ENCODE results near the gene AKR1B15.
A peak's percentile ranks its signal among the peaks of the same experiment; 100 is the strongest.

Gene AKR1B15

GRCh38 chr7:134619627-134620331 lies 70.9 kb downstream of the AKR1B15 start:
- DNase-seq, result peak; percentile 66

GRCh38 chr7:134622303-134622995 lies 73.5 kb downstream of the AKR1B15 start:
- DNase-seq, result no peak

- DNase-seq, result no peak
These were observed 74.3 kb downstream of the AKR1B15 start for GRCh38 chr7:134623193-134623592.

- DNase-seq, result no peak
These were observed 76.6 kb downstream of the AKR1B15 start for GRCh38 chr7:134625550-134625949.

GRCh38 chr7:134627109-134627774 lies 78.3 kb downstream of the AKR1B15 start:
- no peak for DNase-seq

- no peak for DNase-seq
These were observed 78.9 kb downstream of the AKR1B15 start for GRCh38 chr7:134627775-134628153.

GRCh38 chr7:134629445-134629844 lies 80.5 kb downstream of the AKR1B15 start:
- no peak for DNase-seq
